Gastroesophageal sphincter (tissue), 4 donors: ENCODE measurements around the gene ZGPAT. TPM values are rescaled to one million over a fixed set of nuclear protein-coding genes. Genes with fewer than 3 reads are reported as not detected.

Experiments
- ATAC-seq: fragments of 150-250 bp; one replicate; pipeline ENCODE4 v1.9.1; 2016; ENCODE audit warnings: mild to moderate bottlenecking, moderate library complexity
- H3K27ac ChIP-seq, 4 donors: fragments of 200-600 bp; sonication (generic) in 3 of 4; 1 replicate in 3 of 4; 2 replicates in 1 of 4; pipeline ENCODE4 v1.5.1; 2016 to 2019
- H3K27me3 ChIP-seq: fragments of 200-600 bp; sonication (generic); one replicate; pipeline ENCODE4 v1.5.1; 2019
- H3K36me3 ChIP-seq, 2 donors: fragments of 200-600 bp; sonication (generic); one replicate each; pipeline ENCODE4 v1.5.1; 2019; ENCODE audit warnings: control low read depth in 1 of 2
- H3K4me1 ChIP-seq, 3 donors: fragments of 200-600 bp; sonication (generic); 1 replicate in 2 of 3; 2 replicates in 1 of 3; pipeline ENCODE4 v1.5.1; 2016 to 2019; ENCODE audit warnings: control low read depth in 2 of 3
- H3K4me3 ChIP-seq, 2 donors: fragments of 200-600 bp; sonication (generic); one replicate each; pipeline ENCODE4 v1.5.1; 2019; ENCODE audit warnings: mild to moderate bottlenecking in 1 of 2, moderate library complexity in 1 of 2
- H3K9me3 ChIP-seq, 3 donors: fragments of 200-600 bp; sonication (generic); one replicate each; pipeline ENCODE4 v1.5.1; 2017 to 2019; ENCODE audit warnings: control low read depth in 2 of 3
- CTCF ChIP-seq, 4 experiments: fragments of 200-600 bp in 2 of 4; fragments of 450-650 bp in 2 of 4; sonication (generic) in 1 of 4; IDR thresholded peaks; one replicate each; pipeline ENCODE4 v1.5.1; 2017 to 2019; ENCODE audit warnings: antibody characterized with exemption in 4 of 4, mild to moderate bottlenecking in 2 of 4, moderate library complexity in 2 of 4
- EP300 ChIP-seq: sonication (generic); formaldehyde crosslinking; IDR thresholded peaks from one replicate; pipeline ENCODE4 v1.6.1; 2017; ENCODE audit warnings: antibody characterized with exemption, mild to moderate bottlenecking
- POLR2A ChIP-seq, 2 donors: fragments of 450-650 bp; IDR thresholded peaks; one replicate each; pipeline ENCODE4 v1.6.1; 2017; ENCODE audit warnings: antibody characterized with exemption in 2 of 2, mild to moderate bottlenecking in 2 of 2, moderate library complexity in 1 of 2
- POLR2AphosphoS5 ChIP-seq: sonication (generic); formaldehyde crosslinking; IDR thresholded peaks from one replicate; pipeline ENCODE4 v1.6.1; 2017; ENCODE audit warnings: antibody characterized with exemption
- WGBS, 2 donors: methylation state at CpG; one replicate each; pipeline ENCODE4 v1.1.5; 2018; ENCODE audit warnings: low coverage in 1 of 2; 5-methylcytosine and 5-hydroxymethylcytosine counted together
- total RNA-seq, 4 donors: library from RNA; depleted of rRNA; stranded (reverse); fragments of >200 nt; gene quantifications; one replicate each; pipeline ENCODE4 v1.1.0, GENCODE V29; 2016

Gene ZGPAT
- total RNA-seq, 4 donors from 2014 or later = 21.7 to 51.7 (median 32.9) TPM

- Histone ChIP-seq H3K4me3 (no peak overlapping the region), H3K27me3 (no peaks in the 10 kb centered on the region), H3K36me3 (peaks cover 0 to 11% of the 10 kb centered on the region in 2 donors), H3K4me1 (peaks cover 0 to 48% (median 32%) of the 10 kb centered on the region in 3 donors), H3K27ac (peak overlapping the region in 3 of 4 donors; percentile 77 to 86 (median 78)), H3K9me3 (no peaks in the 10 kb centered on the region)
- no peak for ATAC-seq
- no CpG with 5 or more reads among the region's 44 CpGs for WGBS, 2 donors
- TF ChIP-seq EP300 (no peak), CTCF (IDR thresholded peaks at IDR 0.05) (no peak), POLR2AphosphoS5 (no peak), POLR2A (IDR thresholded peaks at IDR 0.05) (no peak)
Observed at GRCh38 chr20:63689046-63690002, 18.5 kb upstream of the ZGPAT start.

GRCh38 chr20:63690003-63690897, 17.6 kb upstream of the ZGPAT start:
- TF ChIP-seq POLR2A (IDR thresholded peaks at IDR 0.05) (peak in 1 of 2 donors; percentile 16), POLR2AphosphoS5 (no peak)
- no peak overlapping the region for H3K4me3 ChIP-seq
- WGBS, 2 donors = no CpG with 5 or more reads among the region's 40 CpGs
- no peaks in the 10 kb centered on the region for H3K9me3 ChIP-seq
- H3K36me3 ChIP-seq = peaks cover 0 to 20% of the 10 kb centered on the region in 2 donors
- ATAC-seq = no peak
- peaks cover 0 to 44% (median 32%) of the 10 kb centered on the region in 3 donors for H3K4me1 ChIP-seq
- peak overlapping the region in 2 of 4 donors; percentile 6 to 27 for H3K27ac ChIP-seq
- no peaks in the 10 kb centered on the region for H3K27me3 ChIP-seq

GRCh38 chr20:63690898-63691710, 16.7 kb upstream of the ZGPAT start:
- TF ChIP-seq EP300 = no peak
- no peak for TF ChIP-seq CTCF (IDR thresholded peaks at IDR 0.05)
- TF ChIP-seq POLR2A (IDR thresholded peaks at IDR 0.05) = no peak
- no peak for TF ChIP-seq POLR2AphosphoS5

GRCh38 chr20:63691711-63692435, 16.0 kb upstream of the ZGPAT start:
- H3K36me3 ChIP-seq = peaks cover 0 to 30% of the 10 kb centered on the region in 2 donors
- peaks cover 0 to 40% (median 26%) of the 10 kb centered on the region in 3 donors for H3K4me1 ChIP-seq
- no peaks in the 10 kb centered on the region for H3K27me3 ChIP-seq
- WGBS, 2 donors = 80 to 83% methylated on average over 1 of the region's 21 CpGs
- TF ChIP-seq CTCF (IDR thresholded peaks at IDR 0.05) = no peak
- no peak overlapping the region for H3K4me3 ChIP-seq
- no peak for ATAC-seq
- peak overlapping the region in 3 of 4 donors; percentile 27 to 70 (median 38) for H3K27ac ChIP-seq
- H3K9me3 ChIP-seq = no peaks in the 10 kb centered on the region

More at GRCh38 chr20:63690898-63691710, 16.7 kb upstream of the ZGPAT start:
- WGBS, 2 donors = 60 to 82% methylated on average over 1 to 3 of the region's 24 CpGs
- no peak for ATAC-seq
- no peaks in the 10 kb centered on the region for H3K9me3 ChIP-seq
- H3K27me3 ChIP-seq = no peaks in the 10 kb centered on the region
- peak overlapping the region in 3 of 4 donors; percentile 2 to 38 (median 27) for H3K27ac ChIP-seq
- no peak overlapping the region for H3K4me3 ChIP-seq
- H3K4me1 ChIP-seq = peaks cover 0 to 40% (median 29%) of the 10 kb centered on the region in 3 donors
- H3K36me3 ChIP-seq = peaks cover 0 to 29% of the 10 kb centered on the region in 2 donors
